ENCODE results near the gene HSPA1A. TPM values are rescaled to one million over a fixed set of nuclear protein-coding genes. Genes with fewer than 3 reads are reported as not detected.
A peak's percentile ranks its signal among the peaks of the same experiment; 100 is the strongest.
"Not testable (repeated sequence)": the region's sequence is repeated elsewhere in the genome, so short reads cannot be mapped to it uniquely, and the experiment has no call there.

The HSPA1A gene
- total RNA-seq, 2 experiments from 2014 or later, result 68.5 to 69.9 TPM

DNA sequence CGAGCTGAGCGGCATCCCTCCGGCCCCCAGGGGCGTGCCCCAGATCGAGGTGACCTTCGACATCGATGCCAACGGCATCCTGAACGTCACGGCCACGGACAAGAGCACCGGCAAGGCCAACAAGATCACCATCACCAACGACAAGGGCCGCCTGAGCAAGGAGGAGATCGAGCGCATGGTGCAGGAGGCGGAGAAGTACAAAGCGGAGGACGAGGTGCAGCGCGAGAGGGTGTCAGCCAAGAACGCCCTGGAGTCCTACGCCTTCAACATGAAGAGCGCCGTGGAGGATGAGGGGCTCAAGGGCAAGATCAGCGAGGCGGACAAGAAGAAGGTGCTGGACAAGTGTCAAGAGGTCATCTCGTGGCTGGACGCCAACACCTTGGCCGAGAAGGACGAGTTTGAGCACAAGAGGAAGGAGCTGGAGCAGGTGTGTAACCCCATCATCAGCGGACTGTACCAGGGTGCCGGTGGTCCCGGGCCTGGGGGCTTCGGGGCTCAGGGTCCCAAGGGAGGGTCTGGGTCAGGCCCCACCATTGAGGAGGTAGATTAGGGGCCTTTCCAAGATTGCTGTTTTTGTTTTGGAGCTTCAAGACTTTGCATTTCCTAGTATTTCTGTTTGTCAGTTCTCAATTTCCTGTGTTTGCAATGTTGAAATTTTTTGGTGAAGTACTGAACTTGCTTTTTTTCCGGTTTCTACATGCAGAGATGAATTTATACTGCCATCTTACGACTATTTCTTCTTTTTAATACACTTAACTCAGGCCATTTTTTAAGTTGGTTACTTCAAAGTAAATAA is 2.0 kb downstream of the HSPA1A start:
- Mint-ChIP-seq H3K4me3 (peak overlapping the region; percentile 89), H3K4me1 (ENCODE audit: low read depth) (peaks cover 52% of the 10 kb centered on the region), H3K27ac (peak overlapping the region; percentile 94)
- ChIA-PET CTCF (interaction anchor here (0.6 to 1.4 kb wide), 7 partner anchors 10 to 219 kb away, joined by 3 to 6 read pairs (median 4); partner anchors contain the start of genes LSM2 and VARS1), POLR2A (interaction anchor here (1.0 to 1.4 kb wide), 3 partner anchors 10 to 77 kb away, joined by 5 to 10 read pairs (median 5); partner anchors contain the start of genes HSPA1B, LSM2 and MSH5)
- H3K27me3 Mint-ChIP-seq; H3K9me3 Mint-ChIP-seq; intact Hi-C loops (cut with micrococcal nuclease); DNase-seq; H3K36me3 Mint-ChIP-seq: not testable (repeated sequence)

DNA sequence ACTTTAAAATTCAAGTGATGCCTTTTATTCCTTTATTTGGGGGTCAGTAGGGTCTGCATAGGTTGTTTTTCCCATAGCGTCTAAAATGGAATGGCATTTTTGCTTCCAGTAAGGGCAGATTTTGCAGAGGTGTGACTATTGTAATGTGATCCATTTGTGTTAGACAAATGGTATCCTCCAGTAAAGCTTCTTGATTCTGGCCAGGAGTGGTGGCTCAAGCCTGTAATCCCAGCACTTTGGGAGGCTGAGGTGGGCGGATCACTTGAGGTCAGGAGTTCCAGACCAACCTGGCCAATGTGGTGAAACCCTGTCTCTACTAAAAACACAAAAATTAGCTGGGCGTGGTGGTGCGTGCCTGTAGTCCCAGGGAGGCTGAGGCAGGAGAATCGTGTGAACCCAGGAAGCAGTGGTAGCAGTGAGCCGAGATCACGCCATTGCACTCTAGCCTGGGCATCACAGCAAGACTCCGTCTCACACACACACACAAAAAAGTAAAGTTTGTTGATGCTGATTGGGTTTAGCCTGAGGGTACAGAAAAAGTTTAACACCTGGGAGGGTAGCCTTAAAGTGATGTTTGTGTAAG is 2.7 kb downstream of the HSPA1A start:
- POLR2A ChIA-PET, result interaction anchor here (1.0 to 1.4 kb wide), 3 partner anchors 9 to 78 kb away, joined by 5 to 10 read pairs (median 5); partner anchors contain the start of genes HSPA1B, LSM2 and MSH5
- CTCF ChIA-PET, result interaction anchor here (0.9 to 1.4 kb wide), 6 partner anchors 11 to 219 kb away, joined by 3 to 6 read pairs (median 4); partner anchors contain the start of genes LSM2 and VARS1
- Mint-ChIP-seq H3K27ac (peak overlapping the region; percentile 94), H3K4me3 (peak overlapping the region; percentile 89), H3K4me1 (ENCODE audit: low read depth) (peaks cover 52% of the 10 kb centered on the region)
- H3K9me3 Mint-ChIP-seq; H3K27me3 Mint-ChIP-seq; H3K36me3 Mint-ChIP-seq; intact Hi-C loops (cut with micrococcal nuclease): not testable (repeated sequence)
- peak; percentile 43 for DNase-seq

DNA sequence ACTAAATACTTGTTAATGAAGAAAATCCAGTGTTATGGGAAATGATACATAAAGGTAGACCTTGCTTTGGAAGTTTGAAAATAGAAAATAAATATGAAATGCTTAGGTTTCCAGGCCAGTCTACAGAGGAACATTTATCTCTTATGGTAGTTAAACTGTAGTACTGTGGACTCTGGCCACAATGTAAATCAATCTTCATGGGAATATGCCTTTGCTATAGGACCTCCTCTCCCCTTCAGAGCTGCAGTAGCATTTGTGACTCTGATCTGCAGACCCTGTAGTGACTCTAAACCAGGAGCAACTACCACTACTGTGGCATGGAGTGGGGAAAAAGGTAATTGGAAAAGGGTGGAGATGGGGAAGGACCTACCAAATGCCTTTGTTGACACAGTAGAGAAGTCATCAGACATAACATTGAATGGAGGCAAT is 4.5 kb downstream of the HSPA1A start:
- ChIA-PET CTCF (interaction anchor here (1.4 kb wide), 2 partner anchors 14 to 24 kb away, joined by 5 to 6 read pairs; partner anchors contain the start of genes LSM2 and VARS1), POLR2A (interaction anchor here (0.6 kb wide), 1 partner anchor 17 kb away, joined by 3 read pairs; no protein-coding TSS in a partner anchor)
- Mint-ChIP-seq H3K4me3 (no peak overlapping the region), H3K9me3 (no peaks in the 10 kb centered on the region), H3K36me3 (peaks cover 6% of the 10 kb centered on the region), H3K27me3 (no peaks in the 10 kb centered on the region), H3K4me1 (ENCODE audit: low read depth) (peaks cover 49% of the 10 kb centered on the region), H3K27ac (peak overlapping the region; percentile 47)
- no peak for DNase-seq
- intact Hi-C loops (cut with micrococcal nuclease), result loop anchor here (5.0 to 10.0 kb wide), 4 partner anchors 43 to 1145 kb away; partner anchors contain the start of genes BRD2, GPSM3, LTA and PBX2

DNA sequence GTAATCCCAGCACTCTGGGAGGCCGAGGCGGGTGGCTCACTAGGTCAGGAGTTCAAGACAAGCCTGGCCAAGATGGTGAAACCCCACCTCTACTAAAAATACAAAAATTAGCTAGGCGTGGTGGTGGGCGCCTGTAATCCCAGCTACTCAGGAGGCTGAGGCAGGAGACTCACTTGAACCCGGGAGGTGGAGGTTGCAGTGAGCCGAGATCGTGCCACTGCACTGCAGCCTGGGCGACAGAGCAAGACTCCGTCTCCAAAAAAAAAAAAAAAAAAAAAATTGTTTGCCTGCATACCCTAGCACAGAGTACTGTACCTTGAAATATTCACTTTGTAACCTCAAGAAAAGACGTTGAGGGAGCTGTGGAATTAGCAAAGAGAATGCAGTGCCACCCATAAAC is 5.1 kb downstream of the HSPA1A start:
- CTCF ChIA-PET, result interaction anchor here (0.8 to 1.4 kb wide), 3 partner anchors 14 to 25 kb away, joined by 3 to 6 read pairs (median 5); partner anchors contain the start of genes LSM2 and VARS1
- H3K9me3 Mint-ChIP-seq, POLR2A ChIA-PET, DNase-seq, H3K36me3 Mint-ChIP-seq, H3K27me3 Mint-ChIP-seq: not testable (repeated sequence)
- intact Hi-C loops (cut with micrococcal nuclease), result loop anchor here (5.0 to 10.0 kb wide), 4 partner anchors 43 to 1144 kb away; partner anchors contain the start of genes BRD2, GPSM3, LTA and PBX2
- Mint-ChIP-seq H3K4me3 (peak overlapping the region; percentile 89), H3K27ac (peak overlapping the region; percentile 96), H3K4me1 (ENCODE audit: low read depth) (peaks cover 54% of the 10 kb centered on the region)

DNA sequence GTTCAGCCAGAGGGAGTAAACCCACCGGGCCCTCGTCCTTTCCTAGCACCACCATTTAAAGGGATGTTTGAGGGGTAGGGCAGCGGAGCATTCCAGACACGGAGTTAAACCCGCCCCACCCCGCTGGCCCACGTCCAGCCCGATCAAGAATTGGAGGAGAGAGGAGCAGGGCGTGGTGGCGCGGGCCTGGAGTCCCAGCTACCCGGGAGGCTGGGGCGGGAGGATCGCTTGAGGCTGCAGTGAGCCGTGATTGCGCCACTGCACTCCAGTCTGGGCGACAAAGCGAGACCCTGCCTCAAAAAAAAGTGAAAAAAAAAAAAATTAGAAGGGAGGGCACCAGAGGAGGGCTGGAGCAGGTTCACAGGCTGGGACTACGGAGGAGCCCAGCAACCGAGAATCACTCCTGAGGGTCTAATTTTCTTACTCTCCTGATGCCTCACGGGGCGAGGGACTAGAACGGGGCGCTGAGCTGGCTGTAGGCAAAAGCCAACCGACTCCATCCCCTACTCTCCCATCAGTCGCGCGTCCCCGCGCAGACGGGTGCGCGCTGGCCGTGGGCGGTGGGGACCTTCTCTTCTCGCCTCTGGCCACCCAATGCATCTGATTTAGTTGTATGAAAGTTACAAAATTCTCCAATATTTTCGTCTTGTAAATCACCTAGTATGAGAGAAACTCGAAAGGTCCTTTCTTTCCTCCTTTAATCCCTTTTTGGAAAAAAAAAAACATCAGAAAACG is 6.1 kb downstream of the HSPA1A start:
- Mint-ChIP-seq H3K4me3 (peak overlapping the region; percentile 89), H3K36me3 (peaks cover 6% of the 10 kb centered on the region), H3K4me1 (ENCODE audit: low read depth) (peaks cover 63% of the 10 kb centered on the region), H3K27ac (peak overlapping the region; percentile 96), H3K9me3 (no peaks in the 10 kb centered on the region), H3K27me3 (no peaks in the 10 kb centered on the region)
- intact Hi-C loops (cut with micrococcal nuclease), result loop anchor here (2.0 to 10.0 kb wide), 5 partner anchors 15 to 1143 kb away; partner anchors contain the start of genes BRD2, GPSM3, LSM2 and LTA
- ChIA-PET POLR2A (interaction anchor here (0.9 to 2.2 kb wide), 4 partner anchors 8 to 15 kb away, joined by 3 to 12 read pairs (median 7); partner anchors contain the start of gene LSM2), CTCF (interaction anchor here (1.6 kb wide), 1 partner anchor 14 kb away, joined by 7 read pairs; the partner anchor contains the start of gene LSM2)
- peak; percentile 85 for DNase-seq

DNA sequence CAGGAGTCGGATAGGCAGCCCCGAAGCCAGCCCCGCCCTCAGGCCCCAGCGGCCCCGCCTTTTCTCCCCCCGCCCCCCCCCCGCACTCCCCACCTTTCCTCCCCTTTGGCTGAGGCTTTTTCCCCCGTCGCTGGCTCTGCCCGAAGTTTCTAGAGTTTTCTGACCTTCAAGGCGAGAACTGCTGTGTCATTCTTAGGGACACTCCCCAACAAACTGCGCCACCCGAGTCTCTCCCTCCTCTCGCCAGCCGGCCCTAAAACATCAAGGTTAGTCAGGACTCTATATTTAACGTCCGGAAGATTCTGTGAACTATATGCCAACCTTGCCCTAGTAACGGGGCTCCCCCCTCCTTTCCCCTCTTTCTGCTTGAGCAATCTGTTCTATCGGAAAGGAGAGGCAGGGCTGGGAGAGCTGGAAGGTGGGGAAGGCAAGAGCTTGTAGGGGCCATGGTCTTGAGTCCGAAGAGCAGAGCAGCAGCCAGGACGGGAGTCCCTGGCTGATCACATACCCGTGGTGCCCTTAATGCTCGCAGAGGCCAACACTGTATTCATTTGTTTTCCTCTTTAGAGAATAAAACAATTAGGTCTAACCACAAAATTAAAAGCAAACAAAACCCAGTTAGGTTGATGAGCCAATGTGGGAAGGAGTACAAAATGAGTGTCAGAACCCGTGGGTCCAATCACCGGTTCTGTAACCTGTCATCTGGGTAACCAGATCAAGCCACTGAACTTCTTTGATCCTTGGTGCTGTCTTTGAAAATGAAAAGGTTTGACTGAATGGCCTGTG is 6.9 kb downstream of the HSPA1A start:
- intact Hi-C loops (cut with micrococcal nuclease), result loop anchor here (2.0 to 10.0 kb wide), 5 partner anchors 15 to 1143 kb away; partner anchors contain the start of genes BRD2, GPSM3, LSM2 and LTA
- Mint-ChIP-seq H3K27ac (peak overlapping the region; percentile 96), H3K4me3 (peak overlapping the region; percentile 89), H3K9me3 (no peaks in the 10 kb centered on the region), H3K27me3 (no peaks in the 10 kb centered on the region), H3K36me3 (peaks cover 7% of the 10 kb centered on the region), H3K4me1 (ENCODE audit: low read depth) (peaks cover 70% of the 10 kb centered on the region)
- peak; percentile 84 for DNase-seq
- ChIA-PET CTCF (interaction anchor here (1.0 to 1.6 kb wide), 2 partner anchors 8 to 15 kb away, joined by 3 to 7 read pairs; partner anchors contain the start of gene LSM2), POLR2A (interaction anchor here (0.6 to 2.2 kb wide), 7 partner anchors 9 to 306 kb away, joined by 3 to 12 read pairs (median 4); partner anchors contain the start of genes ATF6B, GPANK1 and LSM2)

DNA sequence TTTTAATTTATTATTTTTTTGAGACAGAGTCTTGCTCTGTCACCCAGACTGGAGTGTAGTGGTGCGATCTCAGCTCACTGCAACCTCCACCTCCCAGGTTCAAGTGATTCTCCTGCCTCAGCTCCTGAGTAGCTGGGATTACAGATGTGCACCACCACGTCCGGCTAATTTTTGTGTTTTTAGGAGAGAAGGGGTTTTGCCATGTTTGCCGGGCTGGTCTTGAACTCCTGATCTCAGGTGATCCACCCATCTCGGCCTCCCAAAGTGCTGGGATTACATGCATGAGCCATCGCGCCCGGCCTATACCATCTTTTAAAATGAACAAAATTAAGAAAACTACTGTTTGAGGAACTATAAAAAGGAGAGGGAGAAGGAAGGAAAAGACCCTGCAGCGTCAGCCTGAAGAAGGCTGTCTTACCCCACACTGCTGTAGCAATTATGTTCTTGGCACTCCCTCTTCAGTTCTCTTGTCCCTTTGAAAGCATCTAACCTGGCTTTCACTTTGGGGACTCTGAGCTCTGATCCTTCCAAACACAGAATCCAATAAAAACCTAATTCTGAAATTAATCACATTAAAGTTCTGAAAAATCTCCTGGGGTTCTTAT is 8.4 kb downstream of the HSPA1A start:
- Mint-ChIP-seq H3K27ac (peak overlapping the region; percentile 47), H3K4me1 (ENCODE audit: low read depth) (peaks cover 58% of the 10 kb centered on the region)
- H3K9me3 Mint-ChIP-seq, H3K36me3 Mint-ChIP-seq, DNase-seq, H3K4me3 Mint-ChIP-seq, H3K27me3 Mint-ChIP-seq: not testable (repeated sequence)
- intact Hi-C loops (cut with micrococcal nuclease), result loop anchor here (2.0 to 10.0 kb wide), 5 partner anchors 17 to 1141 kb away; partner anchors contain the start of genes BRD2, GPSM3, LSM2 and LTA
- POLR2A ChIA-PET, result interaction anchor here (2.2 kb wide), 1 partner anchor 10 kb away, joined by 12 read pairs; no protein-coding TSS in a partner anchor
- CTCF ChIA-PET, result interaction anchor here (1.0 kb wide), 1 partner anchor 9 kb away, joined by 3 read pairs; no protein-coding TSS in a partner anchor

DNA sequence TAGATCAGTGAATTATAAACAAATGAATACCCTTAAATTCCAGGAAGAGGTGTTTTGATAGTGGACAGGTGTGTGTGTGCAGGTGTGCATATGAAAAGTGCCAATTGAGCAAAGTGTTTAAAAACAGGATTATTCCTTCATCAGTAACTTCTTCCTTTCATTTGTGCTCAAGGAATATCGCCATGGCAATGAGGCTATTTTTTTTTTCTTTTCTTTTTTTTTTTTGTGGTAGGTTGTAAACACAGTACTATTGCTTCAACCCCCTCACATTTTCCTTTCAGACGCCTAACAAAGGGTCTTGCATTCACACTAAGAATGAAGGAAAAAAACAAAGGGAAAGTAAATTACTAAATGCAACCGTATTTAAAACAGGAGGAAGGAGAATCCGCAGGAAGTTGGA is 10.2 kb downstream of the HSPA1A start:
- H3K27ac Mint-ChIP-seq, result peak overlapping the region; percentile 98
- peaks cover 9% of the 10 kb centered on the region for H3K36me3 Mint-ChIP-seq
- CTCF ChIA-PET, result interaction anchor here (0.6 to 1.3 kb wide), 4 partner anchors 10 to 98 kb away, joined by 3 to 4 read pairs (median 3); partner anchors contain the start of genes HSPA1A, HSPA1L and LSM2
- peaks cover 46% of the 10 kb centered on the region for H3K4me1 Mint-ChIP-seq (ENCODE audit: low read depth)
- intact Hi-C loops (cut with micrococcal nuclease), result loop anchor here (10.0 kb wide), 2 partner anchors 369 to 1139 kb away; partner anchors contain the start of genes BRD2, GPSM3 and PBX2
- no peaks in the 10 kb centered on the region for H3K27me3 Mint-ChIP-seq
- DNase-seq, result no peak
- POLR2A ChIA-PET, result interaction anchor here (3.8 kb wide), 1 partner anchor 12 kb away, joined by 26 read pairs; the partner anchor contains the start of genes HSPA1A and HSPA1L
- H3K4me3 Mint-ChIP-seq, result no peak overlapping the region
- no peaks in the 10 kb centered on the region for H3K9me3 Mint-ChIP-seq

DNA sequence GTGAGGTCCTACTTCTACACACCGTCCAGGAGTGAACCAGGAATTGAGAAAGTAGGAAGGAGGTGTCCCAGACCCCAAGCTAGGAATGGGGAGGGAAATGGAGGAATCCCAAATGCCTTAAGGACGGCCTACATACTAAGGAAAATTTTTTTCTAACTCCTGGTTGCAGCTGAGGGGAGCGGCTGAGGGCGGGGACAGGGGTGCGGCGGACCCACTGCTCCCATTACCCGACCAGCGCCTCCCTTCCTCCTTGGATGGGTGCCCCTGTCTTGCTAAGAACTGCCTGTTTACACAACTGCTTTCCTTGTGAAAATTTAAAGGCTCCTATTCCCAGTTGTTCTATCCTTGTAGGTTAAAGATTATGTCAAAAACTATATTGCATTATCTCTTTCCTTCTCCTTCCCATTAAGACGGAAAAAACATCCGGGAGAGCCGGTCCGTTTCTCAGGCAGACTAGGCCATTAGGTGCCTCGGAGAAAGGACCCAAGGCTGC is 11.5 kb downstream of the HSPA1A start:
- Mint-ChIP-seq H3K9me3 (no peaks in the 10 kb centered on the region), H3K4me1 (ENCODE audit: low read depth) (peaks cover 46% of the 10 kb centered on the region), H3K4me3 (peak overlapping the region; percentile 86), H3K27ac (peak overlapping the region; percentile 98), H3K27me3 (no peaks in the 10 kb centered on the region), H3K36me3 (peaks cover 14% of the 10 kb centered on the region)
- ChIA-PET POLR2A (interaction anchor here (0.6 to 3.8 kb wide), 18 partner anchors 9 to 174 kb away, joined by 3 to 26 read pairs (median 5); partner anchors contain the start of genes BAG6, C6orf47, CLIC1 and DXO), CTCF (interaction anchor here (0.5 to 2.2 kb wide), 12 partner anchors 12 to 385 kb away, joined by 3 to 11 read pairs (median 4); partner anchors contain the start of genes BAG6, HSPA1A, HSPA1L and LSM2)
- peak; percentile 58 for DNase-seq
- intact Hi-C loops (cut with micrococcal nuclease), result loop anchor here (1.0 to 10.0 kb wide), 7 partner anchors 14 to 1138 kb away; partner anchors contain the start of genes BRD2, GPSM3, PBX2 and PRRC2A

Measured in activated CD4-positive, alpha-beta memory T cell treated with anti-CD3 and anti-CD28 coated beads for 36 hours (primary cell).